ENCODE data around the gene STX2. TPM values are rescaled to one million over a fixed set of nuclear protein-coding genes. Genes with fewer than 3 reads are reported as not detected.

Gene STX2
- total and polyA plus RNA-seq, 10 of the 15 experiments (the other 5 are each of a cell fraction or from before 2014, with no cell fraction given): 6.0 to 22.2 (median 10.0) TPM

- no peak for TF ChIP-seq ZNF687 (IDR thresholded peaks at IDR 0.05)
- TF ChIP-seq, protein P1, sequence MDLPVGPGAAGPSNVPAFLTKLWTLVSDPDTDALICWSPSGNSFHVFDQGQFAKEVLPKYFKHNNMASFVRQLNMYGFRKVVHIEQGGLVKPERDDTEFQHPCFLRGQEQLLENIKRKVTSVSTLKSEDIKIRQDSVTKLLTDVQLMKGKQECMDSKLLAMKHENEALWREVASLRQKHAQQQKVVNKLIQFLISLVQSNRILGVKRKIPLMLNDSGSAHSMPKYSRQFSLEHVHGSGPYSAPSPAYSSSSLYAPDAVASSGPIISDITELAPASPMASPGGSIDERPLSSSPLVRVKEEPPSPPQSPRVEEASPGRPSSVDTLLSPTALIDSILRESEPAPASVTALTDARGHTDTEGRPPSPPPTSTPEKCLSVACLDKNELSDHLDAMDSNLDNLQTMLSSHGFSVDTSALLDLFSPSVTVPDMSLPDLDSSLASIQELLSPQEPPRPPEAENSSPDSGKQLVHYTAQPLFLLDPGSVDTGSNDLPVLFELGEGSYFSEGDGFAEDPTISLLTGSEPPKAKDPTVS (IDR thresholded peaks at IDR 0.05; ENCODE audit: low read depth, low read length): no peak
Measured at GRCh38 chr12:130780325-130780724, 58.7 kb downstream of the STX2 start (continued).

GRCh38 chr12:130778776-130779175 lies 60.3 kb downstream of the STX2 start:
- DNase-seq (ENCODE audit: low read depth, low spot score) (no peak), FAIRE-seq (no peak), ATAC-seq (no peak)
- in situ Hi-C loops (cut with MboI) (no loop called here), intact Hi-C loops (cut with micrococcal nuclease; ENCODE audit: unreplicated experiment) (no loop called here)
- no peaks in the 10 kb centered on the region for H3K79me2 ChIP-seq (ENCODE audit: control insufficient read depth, insufficient read depth, low read length)
- H3K27ac ChIP-seq (ENCODE audit: control insufficient read depth, insufficient read depth): no peak overlapping the region
- H3K9me3 ChIP-seq (replicated peaks; ENCODE audit: control insufficient read depth, insufficient read depth, low read length): no peaks in the 10 kb centered on the region
- no peaks in the 10 kb centered on the region for H4K20me1 ChIP-seq (ENCODE audit: control insufficient read depth, insufficient read depth)
- no peaks in the 10 kb centered on the region; a peak in 1 of 4 replicates for H3K27me3 ChIP-seq (replicated peaks in 1 of 2; ENCODE audit: control insufficient read depth in 2 of 2, insufficient read depth in 2 of 2, low read length in 1 of 2)
- H3K4me1 ChIP-seq (ENCODE audit: control insufficient read depth, insufficient read depth, low read length): no peaks in the 10 kb centered on the region
- ChIA-PET POLR2A (no interaction called here), CTCF (interaction anchor here (0.6 kb wide), 1 partner anchor 29 kb away, joined by 3 read pairs; no protein-coding TSS in a partner anchor), SMC1A (ENCODE audit: uncharacterized antibody, unreplicated experiment) (interaction anchor here (0.8 kb wide), 1 partner anchor 58 kb away, joined by 3 read pairs; no protein-coding TSS in a partner anchor), RAD21 (ENCODE audit: unreplicated experiment) (no interaction called here)
- H3K4me2 ChIP-seq (ENCODE audit: control insufficient read depth, insufficient read depth): no peak overlapping the region
- no TSS peak for BruUV-seq (replicated peaks)
- 76% methylated on average over 5 of the region's 5 CpGs for WGBS (ENCODE audit: insufficient coverage, insufficient replicate concordance, low lambda C conversion rate, missing lambda C conversion rate)
- no peak overlapping the region for H2AFZ ChIP-seq (ENCODE audit: control insufficient read depth, low read depth, low read length)
- no peak overlapping the region for H3K4me3 ChIP-seq
- no peaks in the 10 kb centered on the region for H3K36me3 ChIP-seq (ENCODE audit: control insufficient read depth in 2 of 2, insufficient read depth in 2 of 2, low read length in 1 of 2)
- no peak overlapping the region for H3K9ac ChIP-seq (ENCODE audit: control insufficient read depth, insufficient read depth, low read length)
- TF ChIP-seq, protein P2, sequence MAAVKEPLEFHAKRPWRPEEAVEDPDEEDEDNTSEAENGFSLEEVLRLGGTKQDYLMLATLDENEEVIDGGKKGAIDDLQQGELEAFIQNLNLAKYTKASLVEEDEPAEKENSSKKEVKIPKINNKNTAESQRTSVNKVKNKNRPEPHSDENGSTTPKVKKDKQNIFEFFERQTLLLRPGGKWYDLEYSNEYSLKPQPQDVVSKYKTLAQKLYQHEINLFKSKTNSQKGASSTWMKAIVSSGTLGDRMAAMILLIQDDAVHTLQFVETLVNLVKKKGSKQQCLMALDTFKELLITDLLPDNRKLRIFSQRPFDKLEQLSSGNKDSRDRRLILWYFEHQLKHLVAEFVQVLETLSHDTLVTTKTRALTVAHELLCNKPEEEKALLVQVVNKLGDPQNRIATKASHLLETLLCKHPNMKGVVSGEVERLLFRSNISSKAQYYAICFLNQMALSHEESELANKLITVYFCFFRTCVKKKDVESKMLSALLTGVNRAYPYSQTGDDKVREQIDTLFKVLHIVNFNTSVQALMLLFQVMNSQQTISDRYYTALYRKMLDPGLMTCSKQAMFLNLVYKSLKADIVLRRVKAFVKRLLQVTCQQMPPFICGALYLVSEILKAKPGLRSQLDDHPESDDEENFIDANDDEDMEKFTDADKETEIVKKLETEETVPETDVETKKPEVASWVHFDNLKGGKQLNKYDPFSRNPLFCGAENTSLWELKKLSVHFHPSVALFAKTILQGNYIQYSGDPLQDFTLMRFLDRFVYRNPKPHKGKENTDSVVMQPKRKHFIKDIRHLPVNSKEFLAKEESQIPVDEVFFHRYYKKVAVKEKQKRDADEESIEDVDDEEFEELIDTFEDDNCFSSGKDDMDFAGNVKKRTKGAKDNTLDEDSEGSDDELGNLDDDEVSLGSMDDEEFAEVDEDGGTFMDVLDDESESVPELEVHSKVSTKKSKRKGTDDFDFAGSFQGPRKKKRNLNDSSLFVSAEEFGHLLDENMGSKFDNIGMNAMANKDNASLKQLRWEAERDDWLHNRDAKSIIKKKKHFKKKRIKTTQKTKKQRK (IDR thresholded peaks at IDR 0.05; ENCODE audit: low read depth, low read length): no peak
- TF ChIP-seq RFX5 (IDR thresholded peaks at IDR 0.05; ENCODE audit: low read depth, low read length) (no peak), JUND (IDR thresholded peaks at IDR 0.05; ENCODE audit: low read depth, low read length) (no peak), IRF4 (IDR thresholded peaks at IDR 0.05; ENCODE audit: low read depth, low read length) (no peak), KLF5 (IDR thresholded peaks at IDR 0.05; ENCODE audit: partially characterized antibody) (no peak), FOXK2 (IDR thresholded peaks at IDR 0.05) (no peak), CHD1 (IDR thresholded peaks at IDR 0.05; ENCODE audit: low read depth, low read length) (no peak), MTA3 (IDR thresholded peaks at IDR 0.05; ENCODE audit: borderline replicate concordance, low read length) (no peak), TAF1 (IDR thresholded peaks at IDR 0.05; ENCODE audit: borderline replicate concordance, low read depth, low read length) (no peak), HDAC6 (IDR thresholded peaks at IDR 0.05; ENCODE audit: unreplicated experiment) (no peak), FOXM1 (IDR thresholded peaks at IDR 0.05; ENCODE audit: low read depth, low read length) (no peak), PML (IDR thresholded peaks at IDR 0.05; ENCODE audit: low read length) (no peak), CEBPB (IDR thresholded peaks at IDR 0.05; ENCODE audit: borderline replicate concordance in 1 of 2, low read depth in 2 of 2, low read length in 2 of 2) (no peak), NFXL1 (IDR thresholded peaks at IDR 0.05; ENCODE audit: borderline replicate concordance) (no peak)

Measured in GM12878 (cell line).